Adrenal gland (tissue), 12 donors: ENCODE results near the gene SHISA8. TPM values are rescaled to one million over a fixed set of nuclear protein-coding genes. Genes with fewer than 3 reads are reported as not detected.

Experiments used
- DNase-seq, 7 donors: peaks; one replicate each; pipeline ENCODE4 v3.0.0-alpha.2; 2019 to 2020
- H3K27ac ChIP-seq, 5 donors: fragments of 200-600 bp; sonication (generic) in 4 of 5; 1 replicate in 3 of 5; 2 replicates in 2 of 5; pipeline versions ENCODE4 v1.5.1 to v1.8.0; 2016 to 2020; ENCODE audit warnings: mild to moderate bottlenecking in 1 of 5
- H3K27me3 ChIP-seq: fragments of 200-600 bp; 2 replicates; pipeline ENCODE4 v1.8.0; 2021
- H3K36me3 ChIP-seq, 2 donors: fragments of 200-600 bp; replicated peaks in 1 of 2; 1 replicate in 1 of 2; 2 replicates in 1 of 2; pipeline versions ENCODE4 v1.5.1 to v1.8.0; 2018 to 2022
- H3K4me1 ChIP-seq, 2 donors: fragments of 200-600 bp; replicated peaks in 1 of 2; 1 replicate in 1 of 2; 2 replicates in 1 of 2; pipeline versions ENCODE4 v1.5.1 to v1.8.0; 2018 to 2021
- H3K4me3 ChIP-seq, 4 donors: fragments of 200-600 bp; sonication (generic) in 3 of 4; one replicate each; pipeline ENCODE4 v1.5.1; 2016 to 2018
- H3K9me3 ChIP-seq, 3 donors: fragments of 200-600 bp; sonication (generic) in 1 of 3; replicated peaks in 1 of 3; 1 replicate in 2 of 3; 2 replicates in 1 of 3; pipeline versions ENCODE4 v1.5.1 to v1.8.0; 2016 to 2021
- CTCF ChIP-seq, 6 experiments: fragments of 450-650 bp in 4 of 6; fragments of 200-600 bp in 2 of 6; sonication (generic) in 1 of 6; IDR thresholded peaks; 1 replicate in 5 of 6; 2 replicates in 1 of 6; pipeline versions ENCODE4 v1.5.1 to v1.8.0; 2016 to 2021; ENCODE audit warnings: antibody characterized with exemption in 6 of 6, mild to moderate bottlenecking in 2 of 6, moderate library complexity in 1 of 6
- POLR2A ChIP-seq, 2 donors: fragments of 450-650 bp; IDR thresholded peaks; one replicate each; pipeline ENCODE4 v1.6.1; 2017; ENCODE audit warnings: antibody characterized with exemption in 2 of 2, mild to moderate bottlenecking in 2 of 2, moderate library complexity in 1 of 2
- WGBS, 4 donors: extraction: QIAGEN DNeasy Blood & Tissue Kit in 2 of 4; methylation state at CpG; one replicate each; pipeline versions ENCODE4 v1.1.5 to v1.1.7; 2013 to 2017; 5-methylcytosine and 5-hydroxymethylcytosine counted together
- intact Hi-C, 2 donors: fragments of 100-400 bp; cut with DNase I; formaldehyde crosslinking; loops; one replicate each; pipeline versions ENCODE4 v1.14.1 to v1.15.0; 2022 to 2023
- polyA plus RNA-seq, 3 donors: library from polyadenylated mRNA; stranded (reverse); fragments of 200-250 nt in 2 of 3; fragments of 350-450 nt in 1 of 3; fragmentation: Illumina TruSeq in 1 of 3; extraction: RNeasy Lipid Tissue Mini Kit (QIAGEN cat#74804) in 1 of 3; gene quantifications; one replicate each; pipeline ENCODE4 v1.2.3, GENCODE V29; 2013 to 2014
- total RNA-seq, 9 donors: library from RNA; depleted of rRNA in 4 of 9; stranded (reverse); fragments of >200 nt in 4 of 9; fragments of 120-200 nt in 1 of 9; fragmentation: NEBNext Ultra II Directional in 1 of 9; extraction: Animal tissue kit (Norgen Biotek cat#: 25700) in 1 of 9; gene quantifications; one replicate each; pipeline versions ENCODE4 v1.1.0 to v1.2.4, GENCODE V29; 2013 to 2023
- donor health status: healthy with polysubstance abuse.
- donor health status: Bipolar disorder and iron deficiency.
- donor health status: DM: yes; HTN: yes; CAD: no.
- donor health status: DM: no; HTN: no; CAD: no.
- donor health status: DM: no; HTN: no; CAD: no.
- donor health status: DM: yes; HTN: yes; CAD: no.

SHISA8 gene
- total and polyA plus RNA-seq, 12 donors, result 0.28 to 55.5 (median 16.2) TPM

GRCh38 chr22:41922328-41922727 is 7.5 kb upstream of the SHISA8 start:
- no peak overlapping the region for H3K27ac ChIP-seq
- H3K27me3 ChIP-seq, result no peaks in the 10 kb centered on the region
- no peak for TF ChIP-seq POLR2A (IDR thresholded peaks at IDR 0.05)
- TF ChIP-seq CTCF (IDR thresholded peaks at IDR 0.05), result no peak
- DNase-seq, result no peak
- WGBS, 4 donors, result 88 to 94% (median 92%) methylated on average over 5 of the region's 5 CpGs
- peaks cover 22 to 40% of the 10 kb centered on the region in 2 donors for H3K4me1 ChIP-seq
- intact Hi-C loops, result no loop called here
- no peaks in the 10 kb centered on the region for H3K36me3 ChIP-seq
- H3K9me3 ChIP-seq, result no peaks in the 10 kb centered on the region
- no peak overlapping the region for H3K4me3 ChIP-seq

- intact Hi-C loops, result no loop called here
- H3K9me3 ChIP-seq, result no peaks in the 10 kb centered on the region
- H3K27me3 ChIP-seq, result peaks cover 2% of the 10 kb centered on the region
- H3K36me3 ChIP-seq, result no peaks in the 10 kb centered on the region
- WGBS, 4 donors, result 31 to 60% (median 50%) methylated on average over 11 to 21 of the region's 21 CpGs
- TF ChIP-seq CTCF (IDR thresholded peaks at IDR 0.05), result no peak
- no peak for TF ChIP-seq POLR2A (IDR thresholded peaks at IDR 0.05)
- peaks cover 19 to 36% of the 10 kb centered on the region in 2 donors for H3K4me1 ChIP-seq
- H3K27ac ChIP-seq, result peak overlapping the region in 2 of 5 donors; percentile 74 to 79
- peak in 1 of 7 donors; percentile 30 for DNase-seq
- H3K4me3 ChIP-seq, result peak overlapping the region in 1 of 4 donors; percentile 54
These were observed 5.5 kb upstream of the SHISA8 start for GRCh38 chr22:41920271-41920976.

- DNase-seq, result peak; percentile 67 to 79 (median 73)
- WGBS, 4 donors, result 0 to 5% (median 3%) methylated on average over 3 to 62 of the region's 62 CpGs
- peak overlapping the region in 4 of 5 donors; percentile 54 to 79 (median 64) for H3K27ac ChIP-seq
- no peaks in the 10 kb centered on the region for H3K9me3 ChIP-seq
- no peaks in the 10 kb centered on the region for H3K36me3 ChIP-seq
- H3K27me3 ChIP-seq, result peaks cover 8% of the 10 kb centered on the region
- intact Hi-C loops, result no loop called here
- H3K4me1 ChIP-seq, result peaks cover 19 to 45% of the 10 kb centered on the region in 2 donors
- peak overlapping the region in 2 of 4 donors; percentile 34 to 54 for H3K4me3 ChIP-seq
- TF ChIP-seq CTCF (IDR thresholded peaks at IDR 0.05), result no peak
- no peak for TF ChIP-seq POLR2A (IDR thresholded peaks at IDR 0.05)
These were observed 4.7 kb upstream of the SHISA8 start for GRCh38 chr22:41919357-41920224.
